Coronary artery (tissue), 2 donors: ENCODE data around the gene PHB1.

Source experiments
- DNase-seq: peaks from one replicate; pipeline ENCODE4 v3.0.0-alpha.2; 2017; ENCODE audit warnings: low spot score
- H3K27ac ChIP-seq, 2 donors: fragments of 200-600 bp; sonication (generic); one replicate each; pipeline ENCODE4 v1.5.1; 2016 to 2019
- H3K4me3 ChIP-seq: fragments of 200-600 bp; sonication (generic); 2 replicates; pipeline ENCODE4 v1.5.1; 2016; ENCODE audit warnings: mild to moderate bottlenecking, moderate library complexity
- CTCF ChIP-seq: fragments of 200-600 bp; sonication (generic); IDR thresholded peaks from one replicate; pipeline ENCODE4 v1.5.1; 2019; ENCODE audit warnings: antibody characterized with exemption

Gene PHB1

GRCh38 chr17:49403514-49404289, 11.0 kb downstream of the PHB1 start:
- Histone ChIP-seq H3K4me3 (no peak overlapping the region), H3K27ac (no peak overlapping the region)
- no peak for TF ChIP-seq CTCF
- no peak for DNase-seq

DNA sequence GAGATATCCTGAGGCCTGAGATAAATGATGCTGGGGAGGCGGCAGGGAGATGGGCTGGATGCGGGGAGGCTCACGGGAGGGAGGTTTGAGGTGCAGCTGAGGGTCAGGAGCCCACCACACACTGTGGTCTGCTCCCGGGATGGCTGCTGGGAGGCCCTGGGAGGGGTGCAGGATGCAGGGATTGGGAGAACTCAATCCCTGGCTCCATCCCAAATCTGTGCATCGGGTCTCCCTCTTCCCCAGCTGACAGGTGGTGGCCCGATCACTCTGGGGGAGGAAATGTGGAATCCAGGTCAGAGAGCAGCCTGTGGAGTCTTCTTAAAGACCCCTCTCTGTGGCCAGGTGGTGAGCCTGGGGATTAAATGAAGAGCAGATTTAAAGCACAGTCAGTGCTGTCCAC, 12.0 kb downstream of the PHB1 start:
- no peak overlapping the region for H3K27ac ChIP-seq
- no peak for DNase-seq
- no peak for TF ChIP-seq CTCF
- no peak overlapping the region for H3K4me3 ChIP-seq

GRCh38 chr17:49401971-49402611, 12.6 kb downstream of the PHB1 start:
- DNase-seq = no peak
- Histone ChIP-seq H3K27ac (no peak overlapping the region), H3K4me3 (no peak overlapping the region)
- TF ChIP-seq CTCF = no peak

- no peak for TF ChIP-seq CTCF
- Histone ChIP-seq H3K27ac (no peak overlapping the region), H3K4me3 (no peak overlapping the region)
- no peak for DNase-seq
Observed at GRCh38 chr17:49399995-49400394, 14.7 kb downstream of the PHB1 start.

- no peak overlapping the region for H3K27ac ChIP-seq
- no peak overlapping the region for H3K4me3 ChIP-seq
- no peak for DNase-seq
- TF ChIP-seq CTCF = no peak
Observed at GRCh38 chr17:49397586-49397985, 17.1 kb downstream of the PHB1 start.

GRCh38 chr17:49393491-49394255, 21.0 kb downstream of the PHB1 start:
- no peak for TF ChIP-seq CTCF
- Histone ChIP-seq H3K4me3 (no peak overlapping the region), H3K27ac (no peak overlapping the region)
- DNase-seq = no peak
